Ishikawa (cell line): ENCODE measurements around the gene ARHGEF25.

Source experiments
- CEBPB ChIP-seq: IDR thresholded peaks from 2 replicates; pipeline ENCODE4 v1.6.1; 2012
- CREB1 ChIP-seq: IDR thresholded peaks from 2 replicates; pipeline ENCODE4 v1.6.1; 2012; ENCODE audit warnings: low read depth
- EGR1 ChIP-seq: IDR thresholded peaks from 2 replicates; pipeline ENCODE4 v1.6.1; 2012
- EP300 ChIP-seq: IDR thresholded peaks from 2 replicates; pipeline ENCODE4 v1.6.1; 2012; ENCODE audit warnings: borderline replicate concordance
- FOXM1 ChIP-seq: IDR thresholded peaks from 2 replicates; pipeline ENCODE4 v1.6.1; 2012; ENCODE audit warnings: low read depth, borderline replicate concordance
- MAX ChIP-seq: IDR thresholded peaks from 2 replicates; pipeline ENCODE4 v1.6.1; 2012
- NFIC ChIP-seq: IDR thresholded peaks from 2 replicates; pipeline ENCODE4 v1.6.1; 2012
- RAD21 ChIP-seq: IDR thresholded peaks from 2 replicates; pipeline ENCODE4 v1.6.1; 2012; ENCODE audit warnings: low read depth
- REST ChIP-seq: IDR thresholded peaks from 2 replicates; pipeline ENCODE4 v1.6.1; 2012; ENCODE audit warnings: low read depth, mild to moderate bottlenecking
- TAF1 ChIP-seq: IDR thresholded peaks from 2 replicates; pipeline ENCODE4 v1.6.1; 2012; ENCODE audit warnings: low read depth, mild to moderate bottlenecking
- YY1 ChIP-seq: IDR thresholded peaks from 2 replicates; pipeline ENCODE4 v1.6.1; 2012; ENCODE audit warnings: low read depth

GRCh38 chr12:57580466-57580795, 30.8 kb upstream of the ARHGEF25 start:
- TF ChIP-seq TAF1 = no peak
- no peak for TF ChIP-seq RAD21
- TF ChIP-seq YY1 = no peak
- no peak for TF ChIP-seq NFIC
- no peak for TF ChIP-seq FOXM1
- TF ChIP-seq REST = no peak
- no peak for TF ChIP-seq EP300
- no peak for TF ChIP-seq EGR1
- no peak for TF ChIP-seq CREB1
- no peak for TF ChIP-seq CEBPB
- no peak for TF ChIP-seq MAX
